Activated CD4-positive, alpha-beta T cell treated with anti-CD3 and anti-CD28 coated beads, Interleukin-2, amount 10 ng/mL, durations not matched to agents 24 days and 14 days (primary cell): ENCODE results near the gene RPAP2. TPM values are rescaled to one million over a fixed set of nuclear protein-coding genes. Genes with fewer than 3 reads are reported as not detected.
"Not testable (repeated sequence)": the region's sequence is repeated elsewhere in the genome, so short reads cannot be mapped to it uniquely, and the experiment has no call there.

Experiments
- DNase-seq: peaks from one replicate; pipeline ENCODE4 v3.0.0; 2022
- H3K27ac Mint-ChIP-seq: one replicate; pipeline ENCODE4 v1.8.0; 2022; ENCODE audit warnings: mild to moderate bottlenecking, mixed read lengths
- H3K27me3 Mint-ChIP-seq: one replicate; pipeline ENCODE4 v1.8.0; 2022; ENCODE audit warnings: mixed read lengths
- H3K36me3 Mint-ChIP-seq: one replicate; pipeline ENCODE4 v1.8.0; 2022; ENCODE audit warnings: low read depth, mild to moderate bottlenecking, mixed read lengths
- H3K4me1 Mint-ChIP-seq: one replicate; pipeline ENCODE4 v1.8.0; 2021; ENCODE audit warnings: mixed read lengths
- H3K4me3 Mint-ChIP-seq: one replicate; pipeline ENCODE4 v1.8.0; 2022; ENCODE audit warnings: mild to moderate bottlenecking, moderate library complexity, mixed read lengths
- H3K9me3 Mint-ChIP-seq: one replicate; pipeline ENCODE4 v1.8.0; 2021; ENCODE audit warnings: mixed read lengths
- intact Hi-C: fragments of 100-400 bp; cut with micrococcal nuclease; formaldehyde crosslinking; loops from one replicate; pipeline ENCODE4 v1.15.1; 2023
- total RNA-seq: library from RNA; stranded (reverse); gene quantifications from 2 replicates; pipeline ENCODE4 v1.2.3, GENCODE V29; 2022

RPAP2 gene
- 39.4 and 46.8 TPM in 2 replicates for total RNA-seq

- H3K36me3 Mint-ChIP-seq: peaks cover 39% of the 10 kb centered on the region
- H3K4me1 Mint-ChIP-seq: peaks cover 40% of the 10 kb centered on the region
Observed at GRCh38 chr1:92298573-92299476, at the start of gene RPAP2, which contains the start of gene GLMN. RPAP2 (plus strand) TSS chr1:92299059; CDS start chr1:92299074, 15 bp downstream. GLMN (minus strand) TSS chr1:92298987; CDS start chr1:92297999, 988 bp downstream.

GRCh38 chr1:92254714-92255113 lies 44.1 kb upstream of the RPAP2 start:
- H3K4me1 Mint-ChIP-seq, DNase-seq, H3K4me3 Mint-ChIP-seq, H3K27ac Mint-ChIP-seq, intact Hi-C loops, H3K27me3 Mint-ChIP-seq: not testable (repeated sequence)
- H3K9me3 Mint-ChIP-seq: peaks cover 24% of the 10 kb centered on the region
- H3K36me3 Mint-ChIP-seq: peaks cover 76% of the 10 kb centered on the region

More at GRCh38 chr1:92298573-92299476, at the start of gene RPAP2, which contains the start of gene GLMN:
- DNase-seq: peak; percentile 94
- peaks cover 8% of the 10 kb centered on the region for H3K9me3 Mint-ChIP-seq
- peak within 1 kb of the TSS; percentile 99 for H3K27ac Mint-ChIP-seq
- H3K4me3 Mint-ChIP-seq: peak within 1 kb of the TSS; percentile 99
- no peaks in the 10 kb centered on the region for H3K27me3 Mint-ChIP-seq
- intact Hi-C loops: loop anchor here (1.0 to 10.0 kb wide), 5 partner anchors 17 to 797 kb away; partner anchors contain the start of genes BTBD8, CDC7 and RPL5

GRCh38 chr1:92259350-92259749 lies 39.5 kb upstream of the RPAP2 start:
- H3K36me3 Mint-ChIP-seq: peaks cover 84% of the 10 kb centered on the region
- peaks cover 18% of the 10 kb centered on the region for H3K9me3 Mint-ChIP-seq
- peaks cover 2% of the 10 kb centered on the region for H3K4me1 Mint-ChIP-seq
- no peak overlapping the region for H3K27ac Mint-ChIP-seq
- H3K4me3 Mint-ChIP-seq: no peak overlapping the region
- intact Hi-C loops: no loop called here
- no peak for DNase-seq
- H3K27me3 Mint-ChIP-seq: no peaks in the 10 kb centered on the region

GRCh38 chr1:92262516-92262915 lies 36.3 kb upstream of the RPAP2 start:
- Mint-ChIP-seq H3K36me3 (peaks cover 66% of the 10 kb centered on the region), H3K9me3 (no peaks in the 10 kb centered on the region), H3K4me3 (no peak overlapping the region), H3K27me3 (no peaks in the 10 kb centered on the region), H3K27ac (no peak overlapping the region), H3K4me1 (no peaks in the 10 kb centered on the region)
- DNase-seq: no peak
- intact Hi-C loops: no loop called here

- DNase-seq: no peak
- no peaks in the 10 kb centered on the region for H3K9me3 Mint-ChIP-seq
- intact Hi-C loops: no loop called here
- H3K27me3 Mint-ChIP-seq: no peaks in the 10 kb centered on the region
- peaks cover 53% of the 10 kb centered on the region for H3K36me3 Mint-ChIP-seq
- no peaks in the 10 kb centered on the region for H3K4me1 Mint-ChIP-seq
- no peak overlapping the region for H3K4me3 Mint-ChIP-seq
- H3K27ac Mint-ChIP-seq: no peak overlapping the region
Observed at GRCh38 chr1:92273039-92273438, 25.8 kb upstream of the RPAP2 start.

GRCh38 chr1:92274939-92275338 lies 23.9 kb upstream of the RPAP2 start:
- intact Hi-C loops: no loop called here
- no peaks in the 10 kb centered on the region for H3K9me3 Mint-ChIP-seq
- no peaks in the 10 kb centered on the region for H3K27me3 Mint-ChIP-seq
- H3K4me3 Mint-ChIP-seq: no peak overlapping the region
- H3K4me1 Mint-ChIP-seq: no peaks in the 10 kb centered on the region
- H3K27ac Mint-ChIP-seq: no peak overlapping the region
- peaks cover 53% of the 10 kb centered on the region for H3K36me3 Mint-ChIP-seq
- DNase-seq: no peak

- Mint-ChIP-seq H3K27me3 (no peaks in the 10 kb centered on the region), H3K4me3 (no peak overlapping the region), H3K36me3 (peaks cover 61% of the 10 kb centered on the region), H3K9me3 (no peaks in the 10 kb centered on the region), H3K27ac (no peak overlapping the region), H3K4me1 (peaks cover 5% of the 10 kb centered on the region)
- intact Hi-C loops: no loop called here
- DNase-seq: no peak
Observed at GRCh38 chr1:92276082-92276481, 22.8 kb upstream of the RPAP2 start.

- Mint-ChIP-seq H3K36me3 (peaks cover 72% of the 10 kb centered on the region), H3K27me3 (no peaks in the 10 kb centered on the region), H3K4me3 (no peak overlapping the region), H3K4me1 (peaks cover 13% of the 10 kb centered on the region), H3K27ac (no peak overlapping the region), H3K9me3 (no peaks in the 10 kb centered on the region)
- no peak for DNase-seq
- intact Hi-C loops: no loop called here
Observed at GRCh38 chr1:92277105-92277723, 21.6 kb upstream of the RPAP2 start.

- DNase-seq, H3K27me3 Mint-ChIP-seq, H3K27ac Mint-ChIP-seq, H3K9me3 Mint-ChIP-seq, H3K4me3 Mint-ChIP-seq, intact Hi-C loops: not testable (repeated sequence)
- peaks cover 79% of the 10 kb centered on the region for H3K36me3 Mint-ChIP-seq
- peaks cover 21% of the 10 kb centered on the region for H3K4me1 Mint-ChIP-seq
Observed at GRCh38 chr1:92279781-92280180, 19.1 kb upstream of the RPAP2 start.

GRCh38 chr1:92281411-92281810 lies 17.4 kb upstream of the RPAP2 start:
- DNase-seq, H3K27me3 Mint-ChIP-seq: not testable (repeated sequence)

GRCh38 chr1:92291372-92291999 lies 7.4 kb upstream of the RPAP2 start:
- H3K27me3 Mint-ChIP-seq: no peaks in the 10 kb centered on the region
- H3K36me3 Mint-ChIP-seq: peaks cover 49% of the 10 kb centered on the region
- peak; percentile 73 for DNase-seq
- H3K4me1 Mint-ChIP-seq: peaks cover 21% of the 10 kb centered on the region
- H3K9me3 Mint-ChIP-seq: peaks cover 5% of the 10 kb centered on the region
- H3K4me3 Mint-ChIP-seq: no peak overlapping the region
- intact Hi-C loops: loop anchor here (1.0 to 10.0 kb wide), 3 partner anchors 207 to 1009 kb away; partner anchors contain the start of gene BTBD8
- no peak overlapping the region for H3K27ac Mint-ChIP-seq

More at GRCh38 chr1:92281411-92281810, 17.4 kb upstream of the RPAP2 start:
- Mint-ChIP-seq H3K36me3 (peaks cover 82% of the 10 kb centered on the region), H3K4me1 (peaks cover 21% of the 10 kb centered on the region)
- H3K9me3 Mint-ChIP-seq, H3K4me3 Mint-ChIP-seq, intact Hi-C loops, H3K27ac Mint-ChIP-seq: not testable (repeated sequence)

GRCh38 chr1:92298213-92298572 lies 666 bp upstream of the RPAP2 start:
- peaks cover 43% of the 10 kb centered on the region for H3K4me1 Mint-ChIP-seq
- H3K4me3 Mint-ChIP-seq: peak overlapping the region; percentile 99
- H3K27me3 Mint-ChIP-seq: no peaks in the 10 kb centered on the region
- H3K9me3 Mint-ChIP-seq: peaks cover 8% of the 10 kb centered on the region
- intact Hi-C loops: loop anchor here (1.0 to 10.0 kb wide), 4 partner anchors 213 to 796 kb away; partner anchors contain the start of genes BTBD8, CDC7 and RPL5
- DNase-seq: no peak
- H3K36me3 Mint-ChIP-seq: peaks cover 44% of the 10 kb centered on the region
- peak overlapping the region; percentile 99 for H3K27ac Mint-ChIP-seq

GRCh38 chr1:92299477-92300150 lies 755 bp downstream of the RPAP2 start:
- intact Hi-C loops: loop anchor here (1.0 to 10.0 kb wide), 4 partner anchors 17 to 797 kb away; partner anchors contain the start of genes BTBD8, CDC7 and RPL5
- H3K4me3 Mint-ChIP-seq: peak overlapping the region; percentile 99
- H3K4me1 Mint-ChIP-seq: peaks cover 43% of the 10 kb centered on the region
- H3K27me3 Mint-ChIP-seq: no peaks in the 10 kb centered on the region
- DNase-seq: no peak
- H3K36me3 Mint-ChIP-seq: peaks cover 40% of the 10 kb centered on the region
- H3K27ac Mint-ChIP-seq: peak overlapping the region; percentile 99
- H3K9me3 Mint-ChIP-seq: peaks cover 8% of the 10 kb centered on the region
